ENCODE measurements around the gene HSPG2.
"Not testable (repeated sequence)": the region's sequence is repeated elsewhere in the genome, so short reads cannot be mapped to it uniquely, and the experiment has no call there.

The HSPG2 gene

GRCh38 chr1:21935393-21935804, 1.7 kb downstream of the HSPG2 start:
- DNase-seq (ENCODE audit: low read depth in 1 of 2, low spot score in 1 of 2), result no peak

- DNase-seq (ENCODE audit: low read depth in 1 of 2, low spot score in 1 of 2), result no peak
Measured at GRCh38 chr1:21933397-21934248, 3.5 kb downstream of the HSPG2 start.

GRCh38 chr1:21932127-21932526, 5.0 kb downstream of the HSPG2 start:
- DNase-seq (ENCODE audit: low read depth in 1 of 2, low spot score in 1 of 2), result no peak

GRCh38 chr1:21931171-21932093, 5.7 kb downstream of the HSPG2 start:
- DNase-seq (ENCODE audit: low read depth in 1 of 2, low spot score in 1 of 2), result no peak

- DNase-seq (ENCODE audit: low read depth in 1 of 2, low spot score in 1 of 2), result no peak
Measured at GRCh38 chr1:21930629-21931170, 6.4 kb downstream of the HSPG2 start.

GRCh38 chr1:21930080-21930571, 7.0 kb downstream of the HSPG2 start:
- no peak for DNase-seq (ENCODE audit: low read depth in 1 of 2, low spot score in 1 of 2)

GRCh38 chr1:21927533-21928237, 9.4 kb downstream of the HSPG2 start:
- DNase-seq (ENCODE audit: low read depth in 1 of 2, low spot score in 1 of 2), result no peak

GRCh38 chr1:21926814-21927532, 10.1 kb downstream of the HSPG2 start:
- DNase-seq (ENCODE audit: low read depth in 1 of 2, low spot score in 1 of 2), result no peak

GRCh38 chr1:21926065-21926464, 11.0 kb downstream of the HSPG2 start:
- DNase-seq (ENCODE audit: low read depth in 1 of 2, low spot score in 1 of 2), result no peak

GRCh38 chr1:21925334-21925940, 11.7 kb downstream of the HSPG2 start:
- DNase-seq (ENCODE audit: low read depth in 1 of 2, low spot score in 1 of 2), result no peak

- DNase-seq (ENCODE audit: low read depth in 1 of 2, low spot score in 1 of 2), result no peak
Measured at GRCh38 chr1:21924503-21925005, 12.6 kb downstream of the HSPG2 start.

- no peak for DNase-seq (ENCODE audit: low read depth in 1 of 2, low spot score in 1 of 2)
Measured at GRCh38 chr1:21922090-21923013, 14.8 kb downstream of the HSPG2 start.

- DNase-seq (ENCODE audit: low read depth in 1 of 2, low spot score in 1 of 2), result no peak
Measured at GRCh38 chr1:21921100-21921875, 15.8 kb downstream of the HSPG2 start.

- no peak for DNase-seq (ENCODE audit: low read depth in 1 of 2, low spot score in 1 of 2)
Measured at GRCh38 chr1:21919520-21919919, 17.6 kb downstream of the HSPG2 start.

- not testable (repeated sequence) for DNase-seq (ENCODE audit: low read depth in 1 of 2, low spot score in 1 of 2)
Measured at GRCh38 chr1:21917239-21917631, 19.9 kb downstream of the HSPG2 start.

GRCh38 chr1:21916447-21917238, 20.5 kb downstream of the HSPG2 start:
- DNase-seq (ENCODE audit: low read depth in 1 of 2, low spot score in 1 of 2), result no peak

All from activated CD4-positive, alpha-beta T cell treated with anti-CD3 and anti-CD28 coated beads, Interleukin-2, amount 50 U/mL, for 24 hours (primary cell).